ENCODE measurements around the gene PKM. TPM values are rescaled to one million over a fixed set of nuclear protein-coding genes. Genes with fewer than 3 reads are reported as not detected.

Gene PKM
- total and polyA plus RNA-seq, 9 of the 15 experiments (the other 6 are each of a cell fraction or from before 2014, with no cell fraction given), result 140 to 825 (median 383) TPM

- Histone ChIP-seq H3K4me3 (no peak overlapping the region), H3K27me3 (ENCODE audit: control insufficient read depth in 2 of 2, insufficient read depth in 2 of 2, low read length in 2 of 2) (peaks cover 14 to 20% of the 10 kb centered on the region in 2 experiments; a peak in 4 of 5 replicates), H2AFZ (ENCODE audit: low read depth, low read length) (no peak overlapping the region), H3K9me1 (ENCODE audit: control insufficient read depth, insufficient read depth, low read length) (no peaks in the 10 kb centered on the region), H4K20me1 (replicated peaks; ENCODE audit: control insufficient read depth, insufficient read depth, low read length) (no peaks in the 10 kb centered on the region), H3K9ac (ENCODE audit: insufficient read depth in 1 of 2, low read depth in 2 of 2, low read length in 2 of 2) (no peak overlapping the region), H3K9me3 (replicated peaks; ENCODE audit: control insufficient read depth, insufficient read depth, low read depth, low read length) (no peaks in the 10 kb centered on the region), H3K36me3 (ENCODE audit: control insufficient read depth, insufficient read depth, low read length) (no peaks in the 10 kb centered on the region), H3K79me2 (ENCODE audit: control insufficient read depth, insufficient read depth, low read length) (no peaks in the 10 kb centered on the region), H3K4me1 (replicated peaks in 1 of 2; ENCODE audit: control insufficient read depth in 2 of 2, insufficient read depth in 2 of 2, low read length in 2 of 2) (peaks cover 0 to 2% of the 10 kb centered on the region in 2 experiments; a peak in 1 of 5 replicates), H3K27ac (ENCODE audit: extremely low read depth, low read depth, low read length) (no peak overlapping the region), H3K4me2 (ENCODE audit: insufficient read depth, low read length) (no peak overlapping the region)
- ChIA-PET CTCF (ENCODE audit: low intra/inter-chr PET ratio) (no interaction called here), POLR2A (no interaction called here)
- in situ Hi-C loops (cut with MboI), result no loop called here
- no TSS peak for BruUV-seq (replicated peaks)
- ATAC-seq, result no peak
- TF ChIP-seq ZNF212 (CRISPR knock-in tag; IDR thresholded peaks at IDR 0.05) (no peak), BRD4 (IDR thresholded peaks at IDR 0.05) (no peak), PPARD (CRISPR knock-in tag; IDR thresholded peaks at IDR 0.05) (no peak), ZNF347 (CRISPR knock-in tag; IDR thresholded peaks at IDR 0.05; ENCODE audit: low read depth) (no peak), MXI1 (IDR thresholded peaks at IDR 0.05; ENCODE audit: low read depth, low read length) (no peak), PTBP1 (IDR thresholded peaks at IDR 0.05; ENCODE audit: low read depth, low read length) (no peak), ARNT (IDR thresholded peaks at IDR 0.05) (no peak), MYC (IDR thresholded peaks at IDR 0.05; ENCODE audit: low read depth, low read length) (no peak), MYC (CRISPR knock-in tag; IDR thresholded peaks at IDR 0.05; ENCODE audit: borderline replicate concordance, low read depth) (no peak), MEIS2 (IDR thresholded peaks at IDR 0.05; ENCODE audit: partially characterized antibody) (no peak), MCM2 (IDR thresholded peaks at IDR 0.05; ENCODE audit: low read depth) (no peak), MAZ (CRISPR knock-in tag; conservative IDR thresholded peaks at IDR 0.05 in 1 of 2, IDR thresholded peaks at IDR 0.05 in 1 of 2) (no peak), ZBTB7A (IDR thresholded peaks at IDR 0.05; ENCODE audit: borderline replicate concordance, control insufficient read depth, low read depth, low read length) (no peak)
- no peak for DNase-seq (ENCODE audit: extremely low read depth in 1 of 4, low spot score in 3 of 4)
- FAIRE-seq, result no peak
- 0% methylated on average over 2 of the region's 2 CpGs for WGBS (ENCODE audit: insufficient coverage, low coverage, missing lambda C conversion rate)
- intact Hi-C loops (cut with micrococcal nuclease), result no loop called here
Measured at GRCh38 chr15:72189250-72189902, 41.6 kb downstream of the PKM start.
